Esophagus muscularis mucosa (tissue), 4 donors: ENCODE data around the gene SH3TC2. TPM values are rescaled to one million over a fixed set of nuclear protein-coding genes. Genes with fewer than 3 reads are reported as not detected.

Experiments
- DNase-seq: peaks from one replicate; pipeline ENCODE4 v3.0.0-alpha.2; 2017; ENCODE audit errors: extremely low spot score
- H3K27ac ChIP-seq, 4 donors: fragments of 200-600 bp; sonication (generic); replicated peaks in 1 of 4; 1 replicate in 3 of 4; 2 replicates in 1 of 4; pipeline ENCODE4 v1.5.1; 2016 to 2019; ENCODE audit warnings: mild to moderate bottlenecking in 1 of 4
- H3K27me3 ChIP-seq, 4 donors: fragments of 200-600 bp; sonication (generic); one replicate each; pipeline versions ENCODE4 v1.5.1 to v1.6.0; 2016 to 2019
- H3K36me3 ChIP-seq, 4 donors: fragments of 200-600 bp; sonication (generic); one replicate each; pipeline ENCODE4 v1.5.1; 2016 to 2019
- H3K4me1 ChIP-seq, 4 donors: fragments of 200-600 bp; sonication (generic); one replicate each; pipeline ENCODE4 v1.5.1; 2016 to 2019
- H3K4me3 ChIP-seq, 4 donors: fragments of 200-600 bp; sonication (generic); 1 replicate in 2 of 4; 2 replicates in 2 of 4; pipeline ENCODE4 v1.5.1; 2016 to 2019; ENCODE audit warnings: mild to moderate bottlenecking in 4 of 4, moderate library complexity in 1 of 4
- H3K9me3 ChIP-seq, 4 donors: fragments of 200-600 bp; sonication (generic); 1 replicate in 3 of 4; 2 replicates in 1 of 4; pipeline ENCODE4 v1.5.1; 2016 to 2019
- EP300 ChIP-seq: sonication (generic); formaldehyde crosslinking; IDR thresholded peaks from one replicate; pipeline ENCODE4 v1.6.1; 2017; ENCODE audit warnings: antibody characterized with exemption
- POLR2A ChIP-seq: fragments of 450-650 bp; IDR thresholded peaks from one replicate; pipeline ENCODE4 v1.6.1; 2017; ENCODE audit warnings: antibody characterized with exemption, moderate library complexity, mild to moderate bottlenecking, low read depth
- POLR2AphosphoS5 ChIP-seq, 2 donors: sonication (generic); formaldehyde crosslinking; IDR thresholded peaks; one replicate each; pipeline ENCODE4 v1.6.1; 2017; ENCODE audit warnings: antibody characterized with exemption in 2 of 2
- WGBS: methylation state at CpG from one replicate; pipeline ENCODE4 v1.1.5; 2018; 5-methylcytosine and 5-hydroxymethylcytosine counted together
- intact Hi-C: fragments of 100-400 bp; cut with DNase I; formaldehyde crosslinking; loops from one replicate; pipeline ENCODE4 v1.15.1; 2023
- total RNA-seq, 4 donors: library from RNA; depleted of rRNA; stranded (reverse); fragments of >200 nt; gene quantifications; one replicate each; pipeline versions ENCODE4 v1.1.0 to v1.2.1, GENCODE V29; 2016
- TF ChIP-seq, protein P1 (sequence below), 3 experiments: fragments of 200-600 bp in 2 of 3; fragments of 450-650 bp in 1 of 3; sonication (generic) in 2 of 3; IDR thresholded peaks; one replicate each; pipeline ENCODE4 v1.5.1; 2017 to 2019; ENCODE audit warnings: antibody characterized with exemption in 3 of 3, mild to moderate bottlenecking in 2 of 3, moderate library complexity in 1 of 3

The SH3TC2 gene
- total RNA-seq, 4 donors from 2014 or later: 0.84 to 2.4 (median 1.7) TPM

GRCh38 chr5:149036168-149036567 is 26.7 kb downstream of the SH3TC2 start:
- DNase-seq: no peak
- Histone ChIP-seq H3K27me3 (no peaks in the 10 kb centered on the region), H3K36me3 (peaks cover 0 to 2% (median 0%) of the 10 kb centered on the region in 4 donors), H3K4me1 (peaks cover 0 to 7% (median 3%) of the 10 kb centered on the region in 4 donors), H3K9me3 (no peaks in the 10 kb centered on the region), H3K4me3 (no peak overlapping the region), H3K27ac (no peak overlapping the region)
- TF ChIP-seq EP300: no peak
- TF ChIP-seq, protein P1, sequence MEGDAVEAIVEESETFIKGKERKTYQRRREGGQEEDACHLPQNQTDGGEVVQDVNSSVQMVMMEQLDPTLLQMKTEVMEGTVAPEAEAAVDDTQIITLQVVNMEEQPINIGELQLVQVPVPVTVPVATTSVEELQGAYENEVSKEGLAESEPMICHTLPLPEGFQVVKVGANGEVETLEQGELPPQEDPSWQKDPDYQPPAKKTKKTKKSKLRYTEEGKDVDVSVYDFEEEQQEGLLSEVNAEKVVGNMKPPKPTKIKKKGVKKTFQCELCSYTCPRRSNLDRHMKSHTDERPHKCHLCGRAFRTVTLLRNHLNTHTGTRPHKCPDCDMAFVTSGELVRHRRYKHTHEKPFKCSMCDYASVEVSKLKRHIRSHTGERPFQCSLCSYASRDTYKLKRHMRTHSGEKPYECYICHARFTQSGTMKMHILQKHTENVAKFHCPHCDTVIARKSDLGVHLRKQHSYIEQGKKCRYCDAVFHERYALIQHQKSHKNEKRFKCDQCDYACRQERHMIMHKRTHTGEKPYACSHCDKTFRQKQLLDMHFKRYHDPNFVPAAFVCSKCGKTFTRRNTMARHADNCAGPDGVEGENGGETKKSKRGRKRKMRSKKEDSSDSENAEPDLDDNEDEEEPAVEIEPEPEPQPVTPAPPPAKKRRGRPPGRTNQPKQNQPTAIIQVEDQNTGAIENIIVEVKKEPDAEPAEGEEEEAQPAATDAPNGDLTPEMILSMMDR (IDR thresholded peaks at IDR 0.05): no peak
- no peak for TF ChIP-seq POLR2AphosphoS5 (IDR thresholded peaks at IDR 0.05)
- TF ChIP-seq POLR2A: no peak
- intact Hi-C loops: loop anchor here (10.0 kb wide), 1 partner anchor 591 kb away; no protein-coding TSS in a partner anchor
- WGBS: 77% methylated on average over 3 of the region's 3 CpGs

DNA sequence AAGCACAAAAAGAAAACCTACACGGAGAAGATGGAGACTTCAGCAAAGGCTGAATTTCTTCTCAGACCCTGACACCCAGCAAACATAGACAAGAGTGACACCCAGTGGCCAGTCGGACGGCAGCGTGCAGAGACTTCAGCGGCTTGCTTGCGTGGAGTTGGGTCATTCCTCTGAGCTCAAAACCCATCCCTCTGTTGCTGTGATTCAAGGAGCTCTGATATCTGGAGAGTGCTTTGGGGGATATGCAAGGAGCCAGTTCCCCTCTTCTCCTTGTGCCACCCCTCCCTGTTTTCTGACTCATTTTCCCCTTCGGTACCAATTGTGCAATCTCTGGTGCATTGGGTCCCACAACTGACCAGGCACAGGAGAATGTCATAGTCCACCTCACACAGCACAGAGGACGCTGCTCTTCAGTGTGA is 27.5 kb downstream of the SH3TC2 start:
- intact Hi-C loops: loop anchor here (1.0 to 10.0 kb wide), 2 partner anchors 302 to 591 kb away; no protein-coding TSS in a partner anchor
- 16% methylated on average over 8 of the region's 8 CpGs for WGBS
- H3K9me3 ChIP-seq: no peaks in the 10 kb centered on the region

GRCh38 chr5:149030838-149031397 is 31.9 kb downstream of the SH3TC2 start:
- peaks cover 0 to 7% (median 3%) of the 10 kb centered on the region in 4 donors for H3K4me1 ChIP-seq
- intact Hi-C loops: loop anchor here (10.0 kb wide), 1 partner anchor 586 kb away; no protein-coding TSS in a partner anchor
- H3K27ac ChIP-seq: no peak overlapping the region
- H3K36me3 ChIP-seq: peaks cover 0 to 36% (median 0%) of the 10 kb centered on the region in 4 donors
- DNase-seq: no peak
- WGBS: 86% methylated on average over 3 of the region's 3 CpGs
- H3K4me3 ChIP-seq: no peak overlapping the region
- no peaks in the 10 kb centered on the region for H3K27me3 ChIP-seq
- H3K9me3 ChIP-seq: no peaks in the 10 kb centered on the region
- TF ChIP-seq, protein P1 (IDR thresholded peaks at IDR 0.05): no peak
- TF ChIP-seq POLR2AphosphoS5 (IDR thresholded peaks at IDR 0.05): no peak
- no peak for TF ChIP-seq POLR2A
- no peak for TF ChIP-seq EP300

More for the DNA sequence above, 27.5 kb downstream of the SH3TC2 start:
- Histone ChIP-seq H3K4me1 (peaks cover 0 to 7% (median 3%) of the 10 kb centered on the region in 4 donors), H3K4me3 (no peak overlapping the region), H3K27me3 (no peaks in the 10 kb centered on the region), H3K27ac (no peak overlapping the region), H3K36me3 (peaks cover 0 to 4% (median 0%) of the 10 kb centered on the region in 4 donors)
- DNase-seq: peak; percentile 92
- TF ChIP-seq, protein P1 (IDR thresholded peaks at IDR 0.05): peak; percentile 77 to 86 (median 84)
- TF ChIP-seq EP300: no peak
- no peak for TF ChIP-seq POLR2A
- no peak for TF ChIP-seq POLR2AphosphoS5 (IDR thresholded peaks at IDR 0.05)

GRCh38 chr5:149030392-149030791 is 32.5 kb downstream of the SH3TC2 start:
- TF ChIP-seq EP300 (no peak), POLR2AphosphoS5 (IDR thresholded peaks at IDR 0.05) (no peak), POLR2A (no peak)
- TF ChIP-seq, protein P1 (IDR thresholded peaks at IDR 0.05): no peak
- intact Hi-C loops: loop anchor here (10.0 kb wide), 1 partner anchor 586 kb away; no protein-coding TSS in a partner anchor
- peaks cover 0 to 5% (median 2%) of the 10 kb centered on the region in 4 donors for H3K4me1 ChIP-seq
- no peak overlapping the region for H3K4me3 ChIP-seq
- no peaks in the 10 kb centered on the region for H3K27me3 ChIP-seq
- H3K9me3 ChIP-seq: no peaks in the 10 kb centered on the region
- WGBS: 96% methylated on average over 3 of the region's 3 CpGs
- no peak overlapping the region for H3K27ac ChIP-seq
- DNase-seq: peak; percentile 89
- H3K36me3 ChIP-seq: peaks cover 0 to 36% (median 0%) of the 10 kb centered on the region in 4 donors
